ENCODE results near the gene CLK4. TPM values are rescaled to one million over a fixed set of nuclear protein-coding genes. Genes with fewer than 3 reads are reported as not detected.

CLK4 gene
- total and polyA plus RNA-seq, 8 donors, result 5.7 to 88.3 (median 38.5) TPM

DNA sequence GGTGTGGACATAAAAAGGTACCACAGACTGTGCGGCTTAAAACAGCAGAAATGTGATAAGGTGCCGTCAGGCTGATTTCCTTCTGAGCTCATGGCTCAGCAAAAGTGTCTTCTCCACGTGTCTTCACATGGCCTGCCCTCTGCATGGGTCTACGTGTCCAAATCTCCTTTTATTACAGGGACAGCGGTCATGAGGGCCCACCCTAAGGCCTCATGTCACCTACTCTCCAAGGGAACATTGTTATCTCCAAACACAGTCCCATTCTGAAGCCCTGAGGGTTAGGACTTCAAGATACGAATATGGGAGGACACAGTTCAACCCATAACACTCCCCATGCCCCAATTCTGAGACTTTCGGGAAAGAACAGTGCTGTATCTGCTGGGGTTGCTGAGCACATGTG lies 71.8 kb downstream of the CLK4 start:
- H3K4me3 ChIP-seq, result no peak overlapping the region
- TF ChIP-seq POLR2A (IDR thresholded peaks at IDR 0.05), result no peak
- TF ChIP-seq POLR2AphosphoS5 (IDR thresholded peaks at IDR 0.05), result no peak
- TF ChIP-seq EP300 (IDR thresholded peaks at IDR 0.05), result no peak
- no peak for TF ChIP-seq CTCF (IDR thresholded peaks at IDR 0.05)
- intact Hi-C loops (cut with DNase I; ENCODE audit: low total_unique reads), result no loop called here
- no peaks in the 10 kb centered on the region for H3K9me3 ChIP-seq
- 55 to 77% (median 66%) methylated on average over 6 to 7 of the region's 7 CpGs for WGBS, 5 donors
- no peaks in the 10 kb centered on the region for H3K36me3 ChIP-seq
- no peak overlapping the region for H3K27ac ChIP-seq
- H3K27me3 ChIP-seq, result peaks cover 0 to 24% (median 0%) of the 10 kb centered on the region in 3 donors
- no peaks in the 10 kb centered on the region for H3K4me1 ChIP-seq
- DNase-seq, result no peak

DNA sequence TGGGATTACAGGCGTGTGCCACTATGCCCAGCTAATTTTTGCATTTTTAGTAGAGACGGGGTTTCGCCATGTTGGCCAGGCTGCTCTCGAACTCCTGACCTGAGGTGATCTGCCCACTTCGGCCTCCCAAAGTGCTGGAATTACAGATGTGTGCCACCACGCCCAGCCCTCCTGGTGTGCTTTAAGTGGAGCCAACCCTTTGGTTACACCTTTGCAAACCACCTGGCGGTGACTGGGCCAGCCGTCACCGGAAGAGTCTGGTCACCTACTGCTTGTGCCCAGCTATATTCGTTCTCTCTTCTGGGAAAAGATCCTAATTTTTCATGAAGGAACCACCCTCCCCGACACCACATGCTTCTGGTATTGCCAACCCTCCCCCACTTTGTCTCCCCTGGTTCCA lies 72.5 kb downstream of the CLK4 start:
- TF ChIP-seq EP300 (IDR thresholded peaks at IDR 0.05) (no peak), POLR2A (IDR thresholded peaks at IDR 0.05) (no peak), CTCF (IDR thresholded peaks at IDR 0.05) (no peak)
- WGBS, 5 donors, result 85 to 94% (median 91%) methylated on average over 11 of the region's 11 CpGs
- no peak overlapping the region for H3K4me3 ChIP-seq
- H3K4me1 ChIP-seq, result no peaks in the 10 kb centered on the region
- H3K9me3 ChIP-seq, result no peaks in the 10 kb centered on the region
- DNase-seq, result no peak
- no peaks in the 10 kb centered on the region for H3K36me3 ChIP-seq
- peaks cover 0 to 24% (median 0%) of the 10 kb centered on the region in 3 donors for H3K27me3 ChIP-seq
- no peak overlapping the region for H3K27ac ChIP-seq
- intact Hi-C loops (cut with DNase I; ENCODE audit: low total_unique reads), result no loop called here

- Histone ChIP-seq H3K4me3 (no peak overlapping the region), H3K36me3 (no peaks in the 10 kb centered on the region), H3K27ac (no peak overlapping the region), H3K4me1 (no peaks in the 10 kb centered on the region), H3K27me3 (peaks cover 0 to 24% (median 0%) of the 10 kb centered on the region in 3 donors), H3K9me3 (no peaks in the 10 kb centered on the region)
- no peak for DNase-seq
- 73 to 85% (median 80%) methylated on average over 13 of the region's 13 CpGs for WGBS, 5 donors
- no peak for TF ChIP-seq CTCF (IDR thresholded peaks at IDR 0.05)
- no peak for TF ChIP-seq POLR2AphosphoS5 (IDR thresholded peaks at IDR 0.05)
- TF ChIP-seq EP300 (IDR thresholded peaks at IDR 0.05), result no peak
- TF ChIP-seq POLR2A (IDR thresholded peaks at IDR 0.05), result no peak
- intact Hi-C loops (cut with DNase I; ENCODE audit: low total_unique reads), result no loop called here
Observed at GRCh38 chr5:178553517-178553916, 73.3 kb downstream of the CLK4 start.

Small RNA genes within 50 kb of the gene (small RNA-seq; reads per million reads assigned to genes)
- 0 reads per million in 4 donors for gene RN7SKP70

Other genes starting within 250 kb of the CLK4 start
- gene COL23A1, start 36.7 kb downstream of the CLK4 start, total RNA-seq, result 1 to 10 TPM in 4 of 5 donors, under 1 TPM in 1; under 0.01 to 7.0 (median 3.6) TPM
- 1 to 10 TPM in 1 of 3 donors, under 1 TPM in 2; 0.56 to 1.1 (median 0.83) TPM for gene COL23A1, start 36.7 kb downstream of the CLK4 start, polyA plus RNA-seq
- gene ZNF354A, start 103.6 kb upstream of the CLK4 start, total RNA-seq, result 10 to 100 TPM in 1 of 5 donors, 1 to 10 TPM in 4; 7.0 to 12.2 (median 7.6) TPM
- gene ZNF354A, start 103.6 kb upstream of the CLK4 start, polyA plus RNA-seq, result 10 to 100 TPM in 1 of 3 donors, 1 to 10 TPM in 2; 4.9 to 10.0 (median 6.6) TPM
- gene ZNF354B, start 232.9 kb upstream of the CLK4 start, total RNA-seq, result 10 to 100 TPM in 4 of 5 donors, 1 to 10 TPM in 1; 7.5 to 39.7 (median 23.3) TPM
- 10 to 100 TPM in 1 of 3 donors, 1 to 10 TPM in 2; 2.1 to 10.4 (median 2.7) TPM for gene ZNF354B, start 232.9 kb upstream of the CLK4 start, polyA plus RNA-seq